ENCODE measurements around the gene ADAT3.

- TF ChIP-seq CTCF (IDR thresholded peaks at IDR 0.05) (no peak), EP300 (IDR thresholded peaks at IDR 0.05) (no peak), POLR2A (IDR thresholded peaks at IDR 0.05) (no peak), POLR2AphosphoS5 (IDR thresholded peaks at IDR 0.05) (no peak)
Observed at GRCh38 chr19:1957562-1958248, 52.5 kb downstream of the ADAT3 start.
